NCI-H146 (cell line): Measurements from ENCODE around the gene PLA2G3.
"Not testable (repeated sequence)": the region's sequence is repeated elsewhere in the genome, so short reads cannot be mapped to it uniquely, and the experiment has no call there.

Experiments
- DNase-seq: peaks from one replicate; lab custom pipeline; 2025; lab: John Stamatoyannopoulos, UW

PLA2G3 gene, protein sequence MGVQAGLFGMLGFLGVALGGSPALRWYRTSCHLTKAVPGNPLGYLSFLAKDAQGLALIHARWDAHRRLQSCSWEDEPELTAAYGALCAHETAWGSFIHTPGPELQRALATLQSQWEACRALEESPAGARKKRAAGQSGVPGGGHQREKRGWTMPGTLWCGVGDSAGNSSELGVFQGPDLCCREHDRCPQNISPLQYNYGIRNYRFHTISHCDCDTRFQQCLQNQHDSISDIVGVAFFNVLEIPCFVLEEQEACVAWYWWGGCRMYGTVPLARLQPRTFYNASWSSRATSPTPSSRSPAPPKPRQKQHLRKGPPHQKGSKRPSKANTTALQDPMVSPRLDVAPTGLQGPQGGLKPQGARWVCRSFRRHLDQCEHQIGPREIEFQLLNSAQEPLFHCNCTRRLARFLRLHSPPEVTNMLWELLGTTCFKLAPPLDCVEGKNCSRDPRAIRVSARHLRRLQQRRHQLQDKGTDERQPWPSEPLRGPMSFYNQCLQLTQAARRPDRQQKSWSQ

DNA sequence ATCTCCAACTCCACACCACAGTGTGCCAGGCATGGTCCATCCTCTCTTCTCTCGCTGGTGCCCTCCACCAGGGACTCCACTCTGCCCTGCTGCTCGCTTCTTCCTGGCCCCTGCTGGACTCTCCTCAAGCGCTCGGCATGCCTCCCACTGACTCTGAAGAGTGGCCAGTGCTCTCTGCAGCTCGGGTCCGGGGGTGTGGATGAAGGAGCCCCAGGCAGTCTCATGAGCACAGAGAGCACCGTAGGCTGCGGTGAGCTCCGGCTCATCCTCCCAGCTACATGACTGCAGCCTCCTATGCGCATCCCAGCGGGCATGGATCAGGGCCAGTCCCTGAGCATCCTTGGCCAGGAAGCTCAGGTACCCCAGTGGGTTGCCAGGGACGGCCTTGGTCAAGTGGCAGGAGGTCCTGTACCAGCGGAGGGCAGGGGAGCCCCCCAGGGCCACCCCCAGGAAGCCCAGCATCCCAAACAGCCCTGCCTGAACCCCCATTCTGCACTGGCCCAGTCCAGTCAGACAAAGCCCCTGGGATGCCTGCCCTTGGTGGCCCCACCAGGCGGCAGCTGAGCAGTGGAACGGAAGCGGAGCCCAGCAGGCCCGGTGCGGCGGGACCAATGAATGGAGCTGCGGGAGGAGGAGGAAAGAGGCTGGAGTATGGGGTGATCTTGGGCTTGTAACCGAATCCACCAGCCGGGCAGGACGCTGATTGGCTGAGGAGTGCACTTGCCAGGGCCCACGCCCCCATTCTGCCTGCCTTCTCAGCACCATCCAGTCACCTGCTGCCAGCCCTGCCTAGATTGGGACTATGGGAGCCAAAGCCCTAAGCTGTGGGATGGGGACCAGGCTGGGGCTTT is at the start of gene PLA2G3:
Gene PLA2G3 (minus strand): TSS at position 643 of the 851 bp plus-strand sequence. CDS start 154 bp downstream, at position 489.
- DNase-seq, result peak; percentile 86

DNA sequence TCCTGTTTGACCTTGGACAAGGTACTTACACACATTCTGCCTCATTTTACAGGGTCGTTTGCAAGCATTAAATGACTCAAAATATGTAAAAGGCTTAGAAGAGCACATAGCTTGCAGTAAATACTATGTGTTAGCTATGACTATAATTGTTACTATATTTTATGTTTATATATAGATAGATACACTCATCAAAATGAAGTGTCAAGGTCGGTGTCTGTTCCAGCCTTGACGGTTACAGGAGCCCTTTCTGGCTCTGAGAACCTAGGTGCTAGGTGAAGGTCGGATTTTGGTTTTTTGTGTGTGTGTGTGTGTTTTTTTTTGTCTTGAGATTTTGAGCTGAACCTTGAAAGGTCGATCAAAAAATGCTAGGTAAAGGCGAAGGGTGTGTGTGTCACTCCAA is 47.3 kb upstream of the PLA2G3 start:
- no peak for DNase-seq

DNA sequence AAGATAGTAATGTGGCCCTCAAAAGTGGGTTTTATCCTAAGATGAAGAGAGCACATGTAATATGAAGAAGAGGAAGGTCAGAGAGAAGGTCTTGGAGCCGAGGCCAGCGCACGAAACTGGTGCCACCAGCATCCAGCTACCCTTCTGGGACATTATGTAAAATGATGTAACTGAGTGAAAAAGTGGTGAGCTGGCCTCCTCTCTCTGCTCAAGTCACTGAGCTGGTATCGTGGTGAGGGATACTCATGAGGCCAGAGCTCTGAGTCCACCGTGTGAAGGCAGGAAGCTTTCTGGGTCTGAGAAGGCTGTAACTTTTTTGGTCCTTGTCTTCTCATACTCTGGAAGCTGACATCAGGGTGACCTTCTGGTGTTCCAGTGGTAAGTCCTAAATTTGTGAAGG is 44.7 kb upstream of the PLA2G3 start:
- no peak for DNase-seq

DNA sequence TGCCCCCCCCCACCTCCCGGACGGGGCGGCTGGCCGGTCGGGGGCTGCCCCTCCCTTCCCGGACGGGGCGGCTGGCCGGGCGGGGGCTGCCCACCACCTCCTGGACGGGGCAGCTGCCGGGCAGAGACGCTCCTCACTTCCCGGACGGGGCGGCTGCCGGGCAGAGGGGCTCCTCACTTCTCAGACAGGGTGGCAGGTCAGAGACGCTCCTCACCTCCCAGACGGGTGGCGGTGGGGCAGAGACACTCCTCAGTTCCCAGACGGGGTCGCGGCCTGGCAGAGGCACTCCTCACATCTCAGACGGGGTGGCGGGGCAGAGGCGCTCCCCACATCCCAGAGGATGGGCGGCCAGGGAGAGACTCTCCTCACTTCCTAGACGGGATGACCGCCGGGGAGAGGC is 43.7 kb upstream of the PLA2G3 start:
- DNase-seq, result no peak

DNA sequence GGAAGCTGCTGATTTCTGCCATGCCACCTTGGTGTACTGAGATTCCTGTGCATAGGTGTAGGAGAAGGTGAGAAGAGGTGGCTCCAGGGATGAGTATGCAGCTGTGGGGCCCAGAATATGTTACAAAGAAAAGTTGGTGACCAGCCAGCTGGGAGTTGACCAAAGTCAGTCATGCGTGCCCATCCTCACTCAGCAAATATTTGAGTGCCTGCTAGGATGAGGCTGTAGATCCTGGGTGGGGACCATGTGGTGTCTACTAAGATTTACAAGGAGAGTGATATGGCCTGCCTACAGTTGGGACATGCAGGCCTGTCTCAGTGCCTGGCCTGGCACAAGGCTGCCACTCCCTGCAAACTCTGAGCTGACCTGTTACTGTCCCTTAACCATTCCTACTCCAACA is 39.0 kb upstream of the PLA2G3 start:
- DNase-seq, result peak; percentile 44

DNA sequence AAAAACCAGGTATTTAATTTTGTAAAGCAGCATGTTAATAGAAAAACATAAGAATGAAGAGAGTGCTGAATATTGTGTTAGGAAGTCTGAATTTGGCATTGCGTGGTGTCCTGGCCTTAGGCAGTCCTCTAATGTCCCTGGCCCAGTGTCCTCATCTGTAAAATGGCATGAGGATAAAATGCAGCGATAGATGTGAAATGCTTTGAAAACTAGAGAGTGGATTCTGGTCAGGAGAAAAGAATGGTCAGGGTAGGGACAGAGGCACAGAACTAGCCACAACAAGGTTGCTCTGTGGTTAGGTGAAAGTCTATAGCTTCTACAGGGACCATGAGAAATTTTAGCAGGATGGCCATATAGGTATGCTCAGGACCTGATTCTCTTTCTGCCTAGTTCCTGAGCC is 38.6 kb upstream of the PLA2G3 start:
- DNase-seq, result no peak

DNA sequence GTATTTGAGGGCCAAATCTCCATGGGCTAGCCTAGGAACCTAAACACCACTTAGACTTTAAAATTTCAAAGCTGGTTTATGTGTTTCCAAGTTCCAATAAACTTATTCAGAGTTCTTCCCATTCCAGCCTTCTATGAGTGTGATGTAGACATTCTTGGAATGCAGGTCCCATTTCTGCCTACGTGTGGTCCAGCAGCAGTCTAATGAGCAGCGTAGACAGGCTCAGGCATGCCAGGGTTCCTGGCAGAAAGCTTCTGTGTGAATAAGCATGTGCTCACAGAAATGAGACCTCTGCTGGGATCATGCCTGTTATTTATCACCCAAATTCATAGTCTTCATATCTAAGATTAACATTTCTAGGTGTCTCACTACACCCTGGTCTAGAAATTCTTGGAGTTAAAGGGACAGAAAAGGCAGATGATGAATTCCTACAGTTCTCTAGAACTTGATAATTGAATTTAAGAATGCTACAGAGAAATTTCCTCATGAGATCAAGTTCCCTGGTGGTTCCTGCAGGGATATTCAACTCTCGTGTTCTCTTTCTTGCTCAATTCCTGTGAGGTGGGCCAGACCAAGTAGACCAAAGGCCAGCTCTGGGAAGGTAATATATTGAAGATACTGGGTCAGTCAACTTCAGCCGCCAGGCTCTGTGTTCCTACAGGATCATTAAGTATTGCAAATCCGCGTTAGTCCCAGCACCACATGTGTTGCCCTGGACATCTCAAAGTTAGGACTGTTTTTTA is 37.3 kb upstream of the PLA2G3 start:
- DNase-seq, result no peak

DNA sequence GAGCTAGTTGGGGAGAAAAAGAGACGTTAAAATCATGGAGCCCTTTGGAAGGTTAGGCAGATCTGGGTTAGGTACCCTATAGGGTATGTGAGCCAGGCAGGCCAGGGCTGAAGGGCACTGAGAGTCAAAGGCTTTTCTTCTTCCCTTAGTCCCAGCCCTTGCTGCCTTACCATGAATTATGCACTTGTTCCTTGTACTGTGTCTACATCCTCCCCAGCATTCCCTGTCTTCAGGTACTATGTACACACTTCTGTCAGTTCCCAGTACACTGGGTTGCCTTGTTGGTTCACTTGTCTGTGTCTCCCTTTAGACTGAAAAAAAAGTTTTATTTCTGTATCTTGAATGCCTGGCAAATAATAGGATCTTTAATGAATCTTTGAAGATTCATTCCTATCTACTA is 36.6 kb upstream of the PLA2G3 start:
- DNase-seq, result no peak

DNA sequence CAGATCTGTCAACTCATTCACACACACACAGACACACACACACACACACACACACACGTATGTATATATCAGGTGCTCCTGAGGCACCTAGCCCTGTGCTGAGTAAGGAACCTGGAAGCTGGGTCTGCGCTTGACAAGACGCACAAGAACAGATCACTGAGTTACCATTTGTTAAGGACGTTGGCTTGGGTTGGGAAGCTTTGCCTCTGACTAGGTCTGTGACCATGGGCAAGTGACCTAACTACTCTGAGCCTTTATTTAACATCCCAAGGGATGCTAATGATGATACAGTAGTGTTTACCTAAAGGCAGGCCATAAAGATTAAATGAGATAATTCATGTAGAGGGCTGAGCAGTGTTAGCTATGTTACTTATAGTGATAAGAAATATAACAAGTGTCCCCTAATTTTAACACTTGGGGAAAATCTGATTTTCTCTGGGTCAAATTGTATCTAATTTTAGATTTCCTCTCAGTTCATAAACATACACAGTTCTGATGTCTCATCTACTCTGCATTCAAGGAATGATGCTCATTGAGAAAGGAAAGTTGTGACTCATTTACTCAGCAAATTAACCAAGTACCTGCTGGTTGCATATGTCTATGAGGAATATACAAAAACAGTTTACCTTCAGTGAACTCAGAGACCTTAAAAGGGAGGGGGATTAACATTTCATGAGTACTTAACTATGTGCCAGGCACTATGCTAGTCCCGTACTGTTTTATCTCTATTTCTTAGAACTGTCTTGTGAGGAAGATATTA is 33.3 kb upstream of the PLA2G3 start:
- no peak for DNase-seq

DNA sequence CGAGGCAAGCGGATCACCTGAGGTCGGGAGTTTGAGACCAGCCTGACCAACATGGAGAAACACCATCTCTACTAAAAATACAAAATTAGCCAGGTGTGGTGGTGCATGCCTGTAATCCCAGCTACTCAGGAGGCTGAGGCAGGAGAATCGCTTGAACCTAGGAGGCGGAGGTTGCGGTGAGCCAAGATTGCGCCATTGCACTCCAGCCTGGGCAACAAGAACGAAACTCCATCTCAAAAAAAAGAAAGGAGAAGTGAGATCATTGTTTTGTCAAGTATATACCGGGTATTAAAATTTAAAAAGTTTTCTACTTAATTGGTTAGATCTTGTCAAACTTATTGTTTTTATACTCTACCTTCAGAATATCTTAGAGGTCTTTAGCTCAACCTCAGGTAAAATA is 31.4 kb upstream of the PLA2G3 start:
- DNase-seq, result not testable (repeated sequence)

DNA sequence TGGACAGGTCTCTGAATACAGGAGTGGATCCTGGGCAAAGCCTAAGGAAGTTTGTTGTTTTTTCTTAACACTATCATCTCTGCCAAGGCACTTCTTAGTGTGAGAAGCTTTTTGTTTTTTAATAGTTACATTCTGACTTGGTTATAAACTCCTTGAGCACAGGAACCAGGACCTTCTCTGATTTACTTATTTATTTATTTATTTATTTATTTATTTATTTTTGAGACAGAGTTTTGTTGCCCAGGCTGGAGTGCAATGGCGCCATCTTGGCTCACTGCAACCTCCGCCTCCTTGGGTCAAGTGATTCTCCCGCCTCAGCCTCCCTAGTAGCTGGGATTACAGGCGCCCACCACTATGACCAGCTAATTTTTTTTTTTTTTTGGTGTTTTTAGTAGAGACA is 30.7 kb upstream of the PLA2G3 start:
- no peak for DNase-seq

DNA sequence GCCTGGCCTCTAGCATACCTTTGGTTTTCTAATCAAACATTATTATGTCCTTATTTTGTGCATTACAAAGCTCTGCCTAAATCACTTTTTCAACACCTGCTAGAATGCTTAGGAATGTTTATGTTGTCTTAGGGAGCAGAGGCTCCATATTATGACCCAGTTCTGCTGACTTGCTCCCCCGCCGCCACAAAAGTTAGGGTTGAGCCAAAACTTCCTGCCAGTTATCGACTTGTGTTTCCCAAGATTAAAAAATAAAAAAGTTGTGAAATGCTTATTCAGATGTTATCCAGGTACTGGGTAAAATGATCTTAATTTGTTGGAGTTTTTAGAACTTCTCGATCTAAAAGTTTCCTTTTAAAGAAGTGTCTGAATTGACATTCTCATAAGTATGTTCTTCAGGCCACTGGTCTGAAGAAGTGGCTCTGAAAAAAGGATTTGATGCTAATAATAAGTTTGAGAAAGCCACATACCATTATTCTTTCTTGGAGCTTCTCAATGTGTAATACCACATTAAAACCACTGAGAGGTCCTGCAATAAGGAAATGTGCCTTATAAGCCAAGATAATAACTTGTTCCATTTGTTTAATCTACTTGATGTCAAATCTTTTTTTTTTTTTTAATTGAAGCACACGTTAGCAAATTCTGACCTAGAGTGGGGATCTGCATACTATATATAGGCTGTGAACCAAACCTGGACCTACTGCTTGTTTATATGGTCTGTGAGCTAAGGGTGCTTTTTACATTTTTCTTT is 21.9 kb upstream of the PLA2G3 start:
- no peak for DNase-seq

DNA sequence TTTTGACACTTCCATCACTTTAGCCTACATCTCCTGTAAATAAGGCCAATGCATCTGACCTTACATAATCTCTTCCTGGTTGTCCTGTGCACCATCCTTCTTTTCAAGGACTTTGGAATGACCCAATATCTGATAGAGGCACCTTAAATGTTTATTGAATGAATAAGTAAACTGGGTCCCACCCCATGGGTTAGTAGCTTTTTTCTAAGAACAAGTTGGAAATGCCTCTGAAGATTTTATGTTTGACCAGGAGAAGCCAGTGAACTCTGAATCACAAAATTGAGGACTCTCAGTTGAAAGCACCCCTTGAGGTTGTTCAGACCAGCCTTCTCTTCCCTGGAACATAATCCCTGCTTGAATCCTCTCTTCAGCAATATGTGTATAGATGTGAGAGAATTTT is 21.1 kb upstream of the PLA2G3 start:
- no peak for DNase-seq

DNA sequence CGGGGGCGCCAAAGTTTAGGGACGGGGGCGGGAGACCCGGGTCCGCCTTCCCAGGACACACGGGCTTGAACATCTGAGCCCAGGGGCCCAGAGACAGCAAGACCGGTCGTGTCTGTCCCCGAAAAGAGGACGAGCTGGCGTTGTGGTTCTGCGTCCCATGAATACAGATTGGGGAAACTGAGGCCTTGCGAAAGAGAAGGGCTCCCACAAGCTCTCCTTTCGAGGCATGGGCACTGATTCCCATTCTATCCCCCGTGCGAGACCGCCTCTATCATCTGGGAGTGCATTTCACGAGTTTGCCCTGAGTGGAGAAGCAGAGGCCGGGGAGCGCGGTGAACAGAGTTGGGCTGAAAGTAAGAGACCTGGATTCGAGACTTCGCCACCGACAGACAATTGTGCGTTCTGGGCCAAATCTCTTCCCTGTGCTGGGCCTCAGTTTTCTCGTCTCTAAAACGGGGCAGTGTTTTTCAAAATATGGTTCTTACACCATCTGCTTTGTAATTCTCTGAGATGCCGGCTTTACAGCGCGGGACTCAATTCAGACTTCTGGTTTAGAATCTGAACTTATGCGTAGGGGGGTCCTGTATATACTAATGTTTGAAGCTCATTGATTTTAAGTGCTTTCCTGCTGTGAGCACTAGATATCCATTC is 20.1 kb upstream of the PLA2G3 start:
- DNase-seq, result no peak

DNA sequence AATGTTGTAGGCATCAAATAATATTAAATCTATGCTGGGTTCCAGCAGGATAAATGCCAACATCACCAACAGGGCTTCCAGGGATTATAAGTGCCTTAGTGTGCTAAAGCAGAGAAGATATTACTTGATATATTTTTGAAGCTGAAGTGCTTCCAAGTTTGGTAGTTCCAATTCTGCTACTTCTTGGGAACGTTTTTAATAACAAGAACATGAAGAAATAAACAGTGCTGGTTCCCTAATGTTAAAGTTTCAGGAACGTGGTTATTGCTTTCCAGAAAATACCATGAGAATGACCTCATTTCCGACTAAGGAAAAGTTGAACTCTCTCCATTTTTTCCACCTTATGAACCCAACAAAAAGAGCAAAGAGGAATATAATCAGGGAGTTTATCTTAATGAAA is 15.1 kb upstream of the PLA2G3 start:
- DNase-seq, result no peak

DNA sequence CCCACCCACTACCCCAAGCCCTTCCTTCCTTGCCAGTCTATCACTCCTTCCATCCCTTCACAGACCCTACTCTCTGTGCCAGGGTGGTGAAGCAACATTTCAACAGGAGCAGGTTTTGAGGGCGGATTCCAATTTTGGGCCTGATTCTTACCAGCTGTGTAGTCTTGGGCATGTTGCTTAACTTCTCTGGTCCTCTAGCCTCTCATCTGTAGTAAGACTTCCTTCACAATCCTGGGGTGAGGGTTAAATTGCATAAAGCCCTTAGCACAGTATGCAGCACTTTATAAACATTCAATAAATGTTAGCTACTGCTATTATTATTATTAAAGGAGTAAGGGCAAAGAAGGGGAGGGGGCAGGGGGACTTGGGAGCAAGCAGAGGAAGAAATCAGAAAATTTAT is 14.7 kb upstream of the PLA2G3 start:
- DNase-seq, result no peak

DNA sequence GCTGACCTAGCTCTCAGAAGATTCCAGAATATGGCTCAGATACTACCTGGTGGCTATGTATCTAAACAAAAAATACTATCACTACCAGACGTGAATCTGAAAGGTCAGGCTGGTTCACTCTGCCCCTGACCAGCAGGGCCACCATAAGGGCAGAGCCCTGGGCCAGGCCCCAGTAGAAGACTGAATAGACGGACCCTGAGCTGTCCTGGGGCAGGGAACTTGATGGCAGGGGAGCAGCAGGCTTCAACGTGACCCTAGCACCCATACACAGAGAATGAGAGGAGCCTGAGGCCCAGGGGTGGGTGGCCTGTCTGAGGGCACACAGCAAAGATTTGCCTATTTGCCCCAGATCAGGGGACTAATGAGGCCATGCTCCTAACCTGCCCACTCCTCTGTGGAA is 13.0 kb upstream of the PLA2G3 start:
- DNase-seq, result no peak

DNA sequence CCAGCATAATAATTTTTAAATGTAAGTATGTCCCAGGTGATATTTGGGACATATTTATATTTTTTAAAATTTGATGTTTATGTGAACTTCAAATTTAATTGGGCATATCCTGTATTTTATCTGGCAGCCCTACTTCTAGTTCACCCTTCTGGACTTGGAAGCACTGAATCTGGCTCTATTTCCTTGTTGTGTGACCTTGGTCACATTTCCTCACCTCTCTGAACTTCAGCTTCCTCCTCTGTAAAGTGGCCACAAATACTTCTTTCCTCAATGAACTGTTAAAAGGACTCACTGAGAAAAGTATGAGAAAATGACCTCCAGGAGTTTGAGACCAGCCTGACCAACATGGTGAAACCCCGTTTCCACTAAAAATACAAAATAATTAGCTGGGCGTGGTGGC is 11.6 kb upstream of the PLA2G3 start:
- DNase-seq, result no peak

DNA sequence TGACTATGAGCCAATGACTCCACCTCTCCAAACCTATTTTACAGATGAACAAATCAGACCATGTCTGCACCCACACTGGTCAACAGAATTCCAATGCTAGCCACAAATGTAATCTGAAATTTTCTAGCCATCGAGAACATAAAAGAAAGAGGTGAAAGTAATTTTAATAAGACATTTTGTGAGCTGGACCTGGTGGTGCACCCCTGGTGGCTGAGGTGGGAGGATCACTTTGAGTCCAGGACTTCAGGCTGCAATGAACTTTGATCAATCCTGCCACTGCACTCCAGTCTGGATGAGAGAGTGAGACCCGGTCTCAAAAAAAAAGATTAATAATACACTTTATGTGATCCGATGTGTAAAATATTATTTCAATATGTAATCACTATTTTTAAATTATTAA is 10.3 kb upstream of the PLA2G3 start:
- no peak for DNase-seq

DNA sequence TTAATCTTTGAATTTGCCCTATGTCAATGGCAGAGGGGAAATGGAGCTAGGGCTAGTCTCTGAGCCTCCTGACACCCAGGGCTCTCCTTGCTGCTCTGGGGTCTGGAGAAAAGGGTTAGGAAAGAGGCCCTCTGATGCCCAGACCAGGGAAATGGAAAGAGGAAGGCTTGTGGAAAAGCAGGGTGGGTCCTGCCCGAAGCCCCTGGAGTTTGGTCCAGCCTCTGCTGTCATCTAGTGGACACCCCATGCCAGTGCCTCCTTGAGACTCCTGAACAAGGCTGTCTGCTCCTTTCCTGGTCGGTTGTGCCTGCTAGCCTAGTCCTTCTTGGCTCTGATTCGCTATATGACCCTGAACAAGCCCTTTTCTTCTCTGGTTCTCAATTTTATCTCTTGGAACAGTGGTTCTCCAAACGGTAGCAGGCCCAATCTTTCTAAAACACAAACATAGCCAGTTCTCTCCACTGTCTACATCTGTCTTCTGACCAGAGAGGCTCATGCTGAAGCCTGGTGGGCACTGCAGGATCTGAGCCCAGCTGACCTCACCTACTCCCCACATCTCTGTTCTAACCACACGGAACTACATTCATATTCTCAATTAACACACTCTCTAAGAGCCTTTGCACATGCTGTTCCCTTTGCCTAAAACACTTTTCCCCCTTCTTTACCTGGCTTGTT is 8.8 kb upstream of the PLA2G3 start:
- DNase-seq, result peak; percentile 59
